Thyroid gland (tissue), 4 donors: Measurements from ENCODE around the gene SLCO3A1.

Experiments
- POLR2A ChIP-seq, 2 donors: fragments of 450-650 bp; IDR thresholded peaks; one replicate each; pipeline ENCODE4 v1.6.1; 2017; ENCODE audit warnings: antibody characterized with exemption in 2 of 2, mild to moderate bottlenecking in 2 of 2, moderate library complexity in 1 of 2
- TF ChIP-seq, protein P1 (sequence below), 6 experiments: fragments of 200-600 bp in 3 of 6; fragments of 450-650 bp in 3 of 6; sonication (generic) in 3 of 6; IDR thresholded peaks; one replicate each; pipeline ENCODE4 v1.5.1; 2016 to 2019; ENCODE audit warnings: antibody characterized with exemption in 6 of 6, mild to moderate bottlenecking in 2 of 6, inconsistent platforms in 1 of 6, moderate library complexity in 1 of 6

DNA sequence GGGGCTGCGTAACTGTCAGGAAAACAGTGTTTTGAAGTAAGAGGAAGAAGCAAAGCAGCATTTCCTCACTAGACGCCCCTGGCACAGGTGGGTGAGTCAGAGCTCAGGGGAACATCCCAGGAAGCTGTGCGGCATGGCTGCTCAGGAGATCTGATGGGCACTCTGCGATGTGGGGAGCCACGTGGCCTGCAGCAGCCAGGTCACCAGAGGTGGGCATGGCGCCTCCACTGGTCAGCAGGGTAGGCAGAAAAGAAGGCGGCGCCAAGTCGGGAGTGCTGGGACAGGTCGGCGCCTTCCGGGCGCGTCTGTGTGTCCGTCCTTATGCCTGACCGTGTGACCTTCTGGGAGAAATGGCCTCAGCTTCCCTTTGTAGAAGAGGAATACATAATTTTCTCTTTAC, 290.3 kb downstream of the SLCO3A1 start:
- TF ChIP-seq, protein P1, sequence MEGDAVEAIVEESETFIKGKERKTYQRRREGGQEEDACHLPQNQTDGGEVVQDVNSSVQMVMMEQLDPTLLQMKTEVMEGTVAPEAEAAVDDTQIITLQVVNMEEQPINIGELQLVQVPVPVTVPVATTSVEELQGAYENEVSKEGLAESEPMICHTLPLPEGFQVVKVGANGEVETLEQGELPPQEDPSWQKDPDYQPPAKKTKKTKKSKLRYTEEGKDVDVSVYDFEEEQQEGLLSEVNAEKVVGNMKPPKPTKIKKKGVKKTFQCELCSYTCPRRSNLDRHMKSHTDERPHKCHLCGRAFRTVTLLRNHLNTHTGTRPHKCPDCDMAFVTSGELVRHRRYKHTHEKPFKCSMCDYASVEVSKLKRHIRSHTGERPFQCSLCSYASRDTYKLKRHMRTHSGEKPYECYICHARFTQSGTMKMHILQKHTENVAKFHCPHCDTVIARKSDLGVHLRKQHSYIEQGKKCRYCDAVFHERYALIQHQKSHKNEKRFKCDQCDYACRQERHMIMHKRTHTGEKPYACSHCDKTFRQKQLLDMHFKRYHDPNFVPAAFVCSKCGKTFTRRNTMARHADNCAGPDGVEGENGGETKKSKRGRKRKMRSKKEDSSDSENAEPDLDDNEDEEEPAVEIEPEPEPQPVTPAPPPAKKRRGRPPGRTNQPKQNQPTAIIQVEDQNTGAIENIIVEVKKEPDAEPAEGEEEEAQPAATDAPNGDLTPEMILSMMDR (IDR thresholded peaks at IDR 0.05) = no peak
- no peak for TF ChIP-seq POLR2A (IDR thresholded peaks at IDR 0.05)
